Tibial nerve (tissue), 4 donors: ENCODE measurements around the gene SORCS3.

ENCODE experiments used
- EP300 ChIP-seq, 2 donors: sonication (generic); formaldehyde crosslinking; IDR thresholded peaks; one replicate each; pipeline ENCODE4 v1.6.1; 2017; ENCODE audit warnings: antibody characterized with exemption in 2 of 2, mild to moderate bottlenecking in 1 of 2
- POLR2A ChIP-seq, 2 donors: fragments of 450-650 bp; IDR thresholded peaks; one replicate each; pipeline ENCODE4 v1.6.1; 2017; ENCODE audit warnings: antibody characterized with exemption in 2 of 2, mild to moderate bottlenecking in 2 of 2, moderate library complexity in 2 of 2
- TF ChIP-seq, protein P1 (sequence below), 5 experiments: fragments of 200-600 bp in 3 of 5; fragments of 450-650 bp in 2 of 5; sonication (generic) in 3 of 5; IDR thresholded peaks; one replicate each; pipeline ENCODE4 v1.5.1; 2016 to 2019; ENCODE audit warnings: antibody characterized with exemption in 5 of 5, mild to moderate bottlenecking in 3 of 5, moderate library complexity in 2 of 5

DNA sequence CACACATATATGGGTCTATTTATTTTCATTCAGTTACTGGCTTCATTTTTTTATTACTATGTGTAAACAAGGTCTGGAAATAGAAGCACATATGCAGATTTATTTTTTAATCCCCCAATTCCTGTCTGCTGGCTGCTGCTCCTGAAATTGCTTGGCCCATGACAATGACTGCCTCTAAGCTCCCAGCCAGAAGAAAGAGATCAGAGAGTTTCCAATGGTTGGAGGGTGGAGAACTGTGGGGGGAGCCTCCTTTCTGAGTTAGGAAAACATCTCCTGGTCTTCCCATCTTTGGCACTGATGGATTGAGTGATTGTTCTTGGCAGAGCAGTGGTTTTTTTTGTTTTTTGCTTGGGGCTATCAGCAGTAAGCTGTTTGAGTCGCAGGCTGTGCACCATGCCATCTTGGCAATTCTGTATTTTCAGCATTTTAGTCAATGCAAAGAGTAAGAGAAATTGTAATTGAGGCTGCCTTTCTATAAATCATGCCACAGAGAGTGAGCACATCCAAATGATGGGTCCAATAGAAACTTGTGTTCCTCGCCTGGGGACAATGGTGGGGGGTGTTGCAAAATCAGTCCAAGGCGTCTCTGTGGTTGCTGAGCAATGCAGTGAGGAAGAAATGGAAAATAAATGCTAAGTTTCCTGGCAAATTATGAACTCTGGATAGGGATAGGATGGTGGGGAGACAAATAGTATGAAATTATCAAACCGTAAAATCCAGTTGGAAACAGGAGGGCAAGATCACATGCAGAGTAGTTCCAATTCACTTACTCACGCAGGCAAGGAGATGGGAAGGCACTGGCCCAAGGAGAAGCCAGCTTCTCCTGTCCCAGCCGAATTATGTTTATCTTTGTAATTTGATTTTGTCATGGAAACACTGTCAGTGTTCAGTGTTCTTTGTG, 382.4 kb downstream of the SORCS3 start:
- TF ChIP-seq, protein P1, sequence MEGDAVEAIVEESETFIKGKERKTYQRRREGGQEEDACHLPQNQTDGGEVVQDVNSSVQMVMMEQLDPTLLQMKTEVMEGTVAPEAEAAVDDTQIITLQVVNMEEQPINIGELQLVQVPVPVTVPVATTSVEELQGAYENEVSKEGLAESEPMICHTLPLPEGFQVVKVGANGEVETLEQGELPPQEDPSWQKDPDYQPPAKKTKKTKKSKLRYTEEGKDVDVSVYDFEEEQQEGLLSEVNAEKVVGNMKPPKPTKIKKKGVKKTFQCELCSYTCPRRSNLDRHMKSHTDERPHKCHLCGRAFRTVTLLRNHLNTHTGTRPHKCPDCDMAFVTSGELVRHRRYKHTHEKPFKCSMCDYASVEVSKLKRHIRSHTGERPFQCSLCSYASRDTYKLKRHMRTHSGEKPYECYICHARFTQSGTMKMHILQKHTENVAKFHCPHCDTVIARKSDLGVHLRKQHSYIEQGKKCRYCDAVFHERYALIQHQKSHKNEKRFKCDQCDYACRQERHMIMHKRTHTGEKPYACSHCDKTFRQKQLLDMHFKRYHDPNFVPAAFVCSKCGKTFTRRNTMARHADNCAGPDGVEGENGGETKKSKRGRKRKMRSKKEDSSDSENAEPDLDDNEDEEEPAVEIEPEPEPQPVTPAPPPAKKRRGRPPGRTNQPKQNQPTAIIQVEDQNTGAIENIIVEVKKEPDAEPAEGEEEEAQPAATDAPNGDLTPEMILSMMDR (IDR thresholded peaks at IDR 0.05): no peak
- TF ChIP-seq POLR2A (IDR thresholded peaks at IDR 0.05) (no peak), EP300 (IDR thresholded peaks at IDR 0.05) (peak in 1 of 2 donors; percentile 31)
